COLO668 (cell line): ENCODE results near the gene SLC6A3.
A peak's percentile ranks its signal among the peaks of the same experiment; 100 is the strongest.

ENCODE experiments used
- DNase-seq: peaks from one replicate; lab custom pipeline; 2025; ENCODE audit not compliant: unreplicated experiment; lab: John Stamatoyannopoulos, UW

The SLC6A3 gene

GRCh38 chr5:1445313-1445688 is at the start of gene SLC6A3:
Gene SLC6A3 (minus strand): TSS chr5:1445440. CDS start chr5:1443197, 2,243 bp downstream.
- peak; percentile 73 for DNase-seq

GRCh38 chr5:1493941-1494340 is 48.7 kb upstream of the SLC6A3 start:
- no peak for DNase-seq

DNA sequence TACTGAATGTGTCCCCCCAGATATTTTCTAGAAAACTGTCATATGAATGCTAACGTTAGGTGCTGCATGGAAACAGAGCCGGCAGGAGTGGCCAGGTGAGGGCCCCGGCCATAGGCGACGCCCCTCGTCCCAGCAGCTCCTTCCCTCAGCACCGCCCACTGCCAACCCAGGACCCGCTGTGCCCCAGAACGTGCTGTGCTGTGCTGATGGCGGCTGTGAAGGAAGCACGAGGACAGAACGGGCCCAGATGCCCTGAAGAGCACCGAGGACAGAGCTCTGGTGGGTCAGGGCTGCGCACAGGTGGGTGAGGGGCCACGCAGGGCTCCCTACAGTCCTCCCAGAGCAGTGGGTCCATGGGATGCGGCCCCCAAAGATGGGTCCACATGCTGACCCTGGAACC is 48.2 kb upstream of the SLC6A3 start:
- no peak for DNase-seq

DNA sequence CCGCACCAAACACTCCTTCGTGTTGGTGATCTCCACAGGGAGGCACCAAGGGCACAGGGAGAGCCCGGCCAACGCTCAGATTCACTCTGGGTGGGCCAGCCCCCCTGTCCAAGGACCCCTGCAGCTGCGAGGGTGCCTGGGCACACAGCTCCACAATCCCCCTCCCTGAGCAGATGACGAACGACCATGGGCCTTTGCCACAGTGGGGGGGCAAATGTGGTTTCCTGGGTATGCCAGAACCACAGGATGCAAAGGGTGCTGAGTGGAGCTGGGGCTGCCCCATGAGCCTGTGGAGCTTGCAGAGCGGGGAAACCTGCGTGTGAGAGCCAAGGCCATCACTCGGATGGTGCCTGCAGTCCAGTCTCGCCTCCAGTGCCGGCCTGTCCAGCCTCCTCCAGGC is 47.5 kb upstream of the SLC6A3 start:
- DNase-seq = no peak

DNA sequence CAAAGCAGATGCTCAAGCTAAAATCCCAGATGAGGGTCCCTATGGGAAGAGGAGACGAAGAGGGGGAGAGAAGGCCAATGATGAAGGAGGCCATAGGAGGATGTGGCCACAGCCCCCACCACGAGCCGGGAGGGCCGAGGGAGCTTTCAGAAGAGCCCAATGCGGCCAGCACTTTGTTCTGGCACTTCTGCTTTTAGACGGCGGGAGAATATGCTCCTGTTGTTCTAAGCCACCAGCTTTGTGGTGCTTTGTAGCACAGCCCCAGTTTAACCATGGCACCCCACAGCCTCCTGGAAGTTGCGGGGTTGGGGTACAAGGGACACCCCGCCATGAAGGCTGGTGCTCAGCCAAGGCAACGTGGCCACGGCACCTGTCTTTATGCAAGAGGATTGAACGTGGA is 45.1 kb upstream of the SLC6A3 start:
- no peak for DNase-seq

DNA sequence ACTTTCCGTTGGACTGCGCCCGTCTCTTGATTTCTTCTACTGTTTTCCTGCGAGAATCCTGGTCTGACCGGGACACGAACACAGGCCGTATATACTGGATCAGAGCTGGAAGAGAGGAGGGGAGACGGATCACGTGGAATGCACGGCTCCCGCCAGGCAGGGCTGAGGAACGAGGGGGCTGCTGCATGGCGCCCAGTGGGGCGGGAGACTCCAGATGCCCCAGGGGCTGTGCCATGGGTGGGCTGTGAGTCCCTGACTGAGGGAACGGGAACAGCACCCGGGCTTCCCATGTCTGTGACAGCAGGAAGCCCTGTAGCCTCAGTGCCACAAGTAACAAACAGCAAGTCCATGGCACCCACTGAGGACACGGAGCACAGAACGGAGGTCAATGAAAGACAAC is 44.5 kb upstream of the SLC6A3 start:
- DNase-seq = no peak

DNA sequence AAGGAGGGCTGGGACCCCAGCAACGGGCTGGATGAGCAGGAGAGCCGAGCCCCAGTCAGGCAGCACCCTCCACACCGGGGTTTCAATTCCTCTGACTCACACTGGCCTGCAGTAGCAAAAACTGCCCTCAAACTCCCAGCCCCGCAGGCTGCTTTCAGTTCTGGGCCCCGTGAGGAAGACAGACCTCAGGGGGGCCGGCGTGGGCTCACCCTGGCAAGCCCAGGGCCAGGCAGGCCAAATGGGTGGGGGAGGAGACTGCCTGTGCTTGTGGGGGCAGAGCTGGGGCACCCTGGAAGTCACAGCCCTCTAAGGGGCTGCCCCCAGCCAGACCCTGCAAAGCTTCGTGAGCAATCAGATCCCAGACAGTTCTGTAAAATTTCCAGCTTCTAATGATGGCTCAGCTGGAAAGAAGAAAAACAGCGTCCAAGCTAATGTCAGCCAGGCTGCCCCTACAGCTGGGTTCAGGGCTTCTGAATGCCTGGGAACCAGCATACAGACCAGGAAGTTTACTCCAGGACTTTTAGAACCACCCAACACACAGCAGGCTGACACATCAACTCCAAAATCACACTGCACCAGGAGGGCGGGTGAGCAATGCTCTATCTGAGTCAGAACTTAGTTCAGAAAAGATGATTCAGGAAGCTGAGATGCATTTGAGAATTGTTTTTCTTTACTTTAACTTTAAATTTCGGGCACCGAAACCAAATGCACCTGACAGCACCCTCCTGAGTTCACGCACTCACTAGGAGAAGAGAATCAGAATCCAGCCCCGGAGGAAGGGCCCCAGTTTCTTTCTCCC is 43.8 kb upstream of the SLC6A3 start:
- no peak for DNase-seq

DNA sequence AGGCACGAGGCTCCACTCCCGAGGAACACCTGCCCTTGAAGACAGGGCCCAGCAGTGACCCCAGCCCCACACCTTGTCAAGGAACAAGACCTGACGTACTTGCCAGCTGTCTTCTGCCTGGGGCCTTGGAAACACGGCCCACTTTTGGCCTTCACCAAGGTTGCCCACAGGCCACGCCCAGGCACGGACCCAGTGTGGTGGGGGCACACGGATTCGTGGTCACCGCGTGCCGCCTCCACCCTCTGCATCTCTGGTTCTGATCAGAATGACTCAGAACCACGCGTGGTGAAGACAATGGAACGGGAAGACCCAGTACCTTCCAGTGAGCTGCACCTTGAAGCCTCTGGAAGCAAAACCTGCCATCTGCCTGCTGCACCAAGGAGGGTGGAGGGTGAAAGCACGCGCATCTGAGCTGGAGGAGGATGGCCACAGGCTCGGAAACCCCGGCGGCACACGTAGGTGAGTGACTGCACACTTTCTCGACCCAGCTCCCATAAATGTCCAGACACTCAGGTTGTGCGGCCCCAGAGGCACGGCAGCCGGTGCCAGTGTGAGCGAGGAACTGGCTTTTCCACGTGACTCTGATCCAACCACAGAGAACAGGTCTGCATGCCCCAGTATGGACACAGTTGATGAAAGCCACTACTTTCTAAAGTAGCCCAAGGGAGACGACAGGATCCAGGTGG is 42.0 kb upstream of the SLC6A3 start:
- DNase-seq = no peak

DNA sequence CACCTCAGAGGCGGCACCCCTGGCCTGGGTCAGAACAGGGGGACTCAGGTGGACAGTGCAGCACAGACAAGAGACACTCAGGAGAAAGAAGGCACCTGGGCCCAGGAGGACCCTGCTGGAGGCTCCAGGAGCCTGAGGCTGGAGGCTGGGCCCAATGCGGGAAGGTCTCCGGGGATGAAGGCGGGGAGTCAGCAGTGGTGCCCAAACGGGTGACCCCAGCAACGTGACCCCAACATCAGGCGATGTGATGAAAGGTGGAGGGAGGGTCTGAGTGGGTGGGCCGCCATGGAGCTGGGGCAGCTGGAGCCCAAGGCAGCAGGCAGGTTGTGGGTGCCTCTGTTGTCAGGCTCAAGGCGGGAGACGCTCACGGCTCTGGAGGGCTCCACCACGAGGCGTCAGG is 41.0 kb upstream of the SLC6A3 start:
- no peak for DNase-seq

DNA sequence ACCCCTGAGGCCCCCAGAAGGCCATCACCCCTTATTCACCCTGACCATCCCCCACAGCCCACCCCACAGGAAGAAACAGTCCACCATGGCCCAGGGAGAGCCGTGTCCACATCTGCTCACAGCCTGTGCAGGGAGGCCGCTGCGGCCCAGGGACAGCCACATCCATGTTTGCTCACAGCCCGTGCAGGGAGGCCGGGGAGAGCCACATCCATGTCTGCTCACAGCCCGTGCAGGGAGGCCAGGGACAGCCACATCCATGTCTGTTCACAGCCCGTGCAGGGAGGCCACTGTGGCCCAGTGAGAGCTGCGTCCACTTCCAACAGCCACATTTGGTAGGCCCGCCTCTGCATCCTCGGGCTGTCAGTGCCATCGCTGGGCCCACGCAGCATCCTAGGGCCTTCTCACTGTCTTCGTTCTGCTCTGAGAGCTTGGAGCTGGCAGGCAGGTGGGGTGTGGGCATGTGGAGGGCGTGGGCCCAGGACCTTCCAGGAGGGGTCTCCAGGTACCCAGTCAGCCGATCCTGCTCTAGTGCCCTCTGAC is 40.4 kb upstream of the SLC6A3 start:
- no peak for DNase-seq

GRCh38 chr5:1484730-1485578 is 39.7 kb upstream of the SLC6A3 start:
- no peak for DNase-seq

DNA sequence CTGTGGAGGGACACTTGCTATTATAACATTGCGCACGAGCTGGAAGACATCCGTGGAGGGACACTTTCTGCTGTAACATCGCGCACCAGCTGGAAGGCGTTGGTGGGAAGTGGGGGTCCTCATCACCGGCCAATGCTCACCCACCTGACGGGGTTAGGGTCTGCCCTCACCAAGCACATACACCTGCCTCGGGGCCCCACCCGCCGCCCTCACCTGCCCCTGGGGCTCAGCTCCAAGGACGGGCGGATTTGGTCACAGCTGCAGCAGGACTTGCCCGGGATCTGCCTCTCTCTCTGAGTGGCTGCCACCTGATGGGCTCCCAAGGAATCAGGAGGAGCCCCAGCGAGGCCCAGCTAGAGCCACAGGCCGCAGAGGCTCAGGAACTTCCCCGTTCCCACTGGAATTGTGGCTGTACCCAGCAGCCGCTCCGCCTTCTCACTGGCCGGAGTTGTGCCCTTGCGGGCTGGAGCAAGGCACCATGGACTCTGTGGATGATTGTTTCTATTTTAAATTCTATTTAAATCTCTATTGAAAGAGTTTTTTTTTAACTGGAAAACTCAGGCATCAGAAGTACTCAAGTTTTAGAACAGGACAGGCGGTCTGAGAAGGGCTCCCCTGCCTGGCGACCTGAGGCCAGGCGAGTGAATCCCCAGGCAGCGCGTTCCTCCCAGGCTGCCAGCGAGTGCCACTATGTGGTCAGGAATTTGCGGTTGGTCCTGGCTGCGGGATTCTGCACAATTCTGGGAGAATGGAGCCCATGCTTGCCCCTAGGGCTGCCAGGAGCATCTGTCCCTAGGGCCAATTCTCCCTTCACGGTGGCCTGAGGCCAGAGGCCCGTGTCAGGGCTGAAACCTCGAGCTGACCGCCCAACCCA is 38.9 kb upstream of the SLC6A3 start:
- no peak for DNase-seq

- DNase-seq = no peak
These were observed 37.8 kb upstream of the SLC6A3 start for GRCh38 chr5:1483064-1483463.

DNA sequence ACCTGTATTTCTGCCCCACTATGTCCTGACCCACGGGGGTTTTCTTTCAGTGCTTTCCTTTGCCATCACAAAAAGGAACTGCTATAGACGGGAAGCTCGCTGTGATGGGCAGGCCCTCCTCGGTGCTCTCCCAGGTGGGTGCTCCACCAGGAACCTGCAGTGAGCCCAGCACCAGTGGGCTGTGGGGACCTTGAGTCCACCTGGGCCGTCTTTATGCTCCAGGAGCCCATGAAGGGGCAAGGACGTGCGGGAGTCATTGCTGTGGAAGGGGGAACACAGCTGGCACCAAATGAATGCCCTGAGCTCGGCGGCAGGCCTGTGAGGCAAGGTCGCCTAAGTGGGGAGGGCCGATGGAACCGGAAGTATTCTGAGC is 36.7 kb upstream of the SLC6A3 start:
- no peak for DNase-seq

DNA sequence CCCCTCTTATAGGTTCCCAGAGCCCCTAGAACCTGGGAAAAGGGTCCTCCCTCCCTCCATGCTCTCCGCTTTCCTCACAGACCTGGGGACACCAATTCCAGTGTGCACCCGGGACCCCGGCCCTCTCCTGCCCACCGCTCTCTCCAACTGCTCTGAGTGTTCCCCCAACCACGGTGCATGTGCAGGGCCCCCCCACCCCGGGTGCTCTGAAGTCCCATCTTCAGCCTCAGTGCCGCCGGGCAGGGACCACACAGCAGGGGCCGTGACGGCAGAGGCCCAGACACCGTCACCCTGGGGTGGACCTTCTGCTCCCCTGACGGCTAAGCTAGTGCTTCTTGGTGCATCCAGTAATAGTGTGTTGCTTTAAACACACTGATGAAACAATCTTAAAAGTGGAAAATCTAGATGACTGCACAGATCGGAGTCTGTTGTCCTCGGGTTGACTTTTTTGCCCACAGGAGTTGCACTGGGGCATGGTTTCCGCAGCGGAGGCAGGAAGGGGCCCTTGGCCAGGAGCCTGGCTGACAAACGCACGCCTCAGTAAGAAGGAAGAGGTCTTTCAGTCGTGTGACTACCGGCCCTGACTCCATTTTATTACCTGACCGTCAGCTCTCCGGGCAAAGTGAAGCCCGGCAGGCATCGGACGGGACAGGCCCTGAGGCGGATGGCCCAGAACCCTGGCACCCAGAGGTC is 36.2 kb upstream of the SLC6A3 start:
- DNase-seq = no peak

GRCh38 chr5:1480806-1481205 is 35.6 kb upstream of the SLC6A3 start:
- DNase-seq = no peak

- DNase-seq = no peak
These were observed 35.0 kb upstream of the SLC6A3 start for GRCh38 chr5:1480217-1480616.

- DNase-seq = peak; percentile 61
These were observed 34.4 kb upstream of the SLC6A3 start for GRCh38 chr5:1479581-1480188.

GRCh38 chr5:1479066-1479465 is 33.8 kb upstream of the SLC6A3 start:
- no peak for DNase-seq
